Spinal cord (tissue), 10 donors: ENCODE data around the gene DICER1. TPM values are rescaled to one million over a fixed set of nuclear protein-coding genes. Genes with fewer than 3 reads are reported as not detected.
A peak's percentile ranks its signal among the peaks of the same experiment; 100 is the strongest.
"Not testable (repeated sequence)": the region's sequence is repeated elsewhere in the genome, so short reads cannot be mapped to it uniquely, and the experiment has no call there.

Source experiments
- DNase-seq, 6 donors: peaks; one replicate each; pipeline versions ENCODE4 v3.0.0 to v3.0.0-alpha.2; 2013 to 2015; ENCODE audit warnings: low spot score in 6 of 6, low read depth in 4 of 6
- H3K27ac ChIP-seq: one replicate; pipeline ENCODE4 v1.5.1; 2013; ENCODE audit warnings: low read depth, low read length, control low read depth
- H3K27me3 ChIP-seq: one replicate; pipeline ENCODE4 v1.6.1; 2013; ENCODE audit warnings: low read length; ENCODE audit not compliant: control insufficient read depth, insufficient read depth
- H3K36me3 ChIP-seq: one replicate; pipeline ENCODE4 v1.6.1; 2013; ENCODE audit warnings: low read length; ENCODE audit not compliant: control insufficient read depth, insufficient read depth
- H3K4me1 ChIP-seq: one replicate; pipeline ENCODE4 v1.6.1; 2013; ENCODE audit warnings: low read length; ENCODE audit not compliant: control insufficient read depth, insufficient read depth
- H3K4me3 ChIP-seq: one replicate; pipeline ENCODE4 v1.5.1; 2013; ENCODE audit warnings: low read depth, low read length, control low read depth
- H3K9me3 ChIP-seq: one replicate; pipeline ENCODE4 v1.6.1; 2013; ENCODE audit warnings: low read length; ENCODE audit not compliant: control insufficient read depth, insufficient read depth
- WGBS: methylation state at CpG from one replicate; pipeline ENCODE4 v1.1.5; 2013; ENCODE audit warnings: missing lambda C conversion rate; ENCODE audit not compliant: insufficient coverage; 5-methylcytosine and 5-hydroxymethylcytosine counted together
- polyA plus RNA-seq, 2 donors: library from polyadenylated mRNA; unstranded; fragments of 120-200 nt; gene quantifications; one replicate each; pipeline ENCODE4 v1.2.1, GENCODE V29; 2013; ENCODE audit not compliant: insufficient read length in 2 of 2
- total RNA-seq, 2 donors: library from RNA; depleted of rRNA in 1 of 2; stranded (reverse); fragments of 120-200 nt in 1 of 2; fragments of >200 nt in 1 of 2; gene quantifications; one replicate each; pipeline versions ENCODE4 v1.2.3 to v1.2.4, GENCODE V29; 2013 to 2014
- donor health status: healthy.

The DICER1 gene
- total and polyA plus RNA-seq, 4 donors: 36.7 to 136 (median 59.7) TPM

DNA sequence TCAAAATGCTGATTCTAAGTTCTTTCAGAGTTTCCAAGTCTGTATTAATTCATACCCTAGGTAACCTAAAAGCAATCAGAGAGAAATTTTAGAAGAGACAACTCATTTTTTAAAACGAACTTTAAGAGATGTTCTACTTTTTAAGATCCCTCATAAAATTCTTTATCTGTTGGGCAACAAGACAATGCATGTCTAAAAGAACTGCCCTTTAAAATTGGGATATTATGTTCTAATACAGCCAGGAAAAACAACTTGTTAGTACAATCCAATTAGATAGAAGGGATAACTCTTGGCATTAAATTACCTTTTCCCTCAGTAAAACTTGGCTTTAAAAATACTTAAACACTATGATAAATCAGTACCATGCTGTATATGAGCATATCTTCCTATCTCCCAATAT lies 15.6 kb downstream of the DICER1 start:
- H3K4me3 ChIP-seq: no peak overlapping the region
- no peaks in the 10 kb centered on the region for H3K36me3 ChIP-seq
- no peaks in the 10 kb centered on the region for H3K4me1 ChIP-seq
- H3K27ac ChIP-seq: no peak overlapping the region
- peaks cover 2% of the 10 kb centered on the region for H3K9me3 ChIP-seq
- no peaks in the 10 kb centered on the region for H3K27me3 ChIP-seq
- DNase-seq: no peak
- WGBS: no CpG with 5 or more reads among the region's 1 CpG

DNA sequence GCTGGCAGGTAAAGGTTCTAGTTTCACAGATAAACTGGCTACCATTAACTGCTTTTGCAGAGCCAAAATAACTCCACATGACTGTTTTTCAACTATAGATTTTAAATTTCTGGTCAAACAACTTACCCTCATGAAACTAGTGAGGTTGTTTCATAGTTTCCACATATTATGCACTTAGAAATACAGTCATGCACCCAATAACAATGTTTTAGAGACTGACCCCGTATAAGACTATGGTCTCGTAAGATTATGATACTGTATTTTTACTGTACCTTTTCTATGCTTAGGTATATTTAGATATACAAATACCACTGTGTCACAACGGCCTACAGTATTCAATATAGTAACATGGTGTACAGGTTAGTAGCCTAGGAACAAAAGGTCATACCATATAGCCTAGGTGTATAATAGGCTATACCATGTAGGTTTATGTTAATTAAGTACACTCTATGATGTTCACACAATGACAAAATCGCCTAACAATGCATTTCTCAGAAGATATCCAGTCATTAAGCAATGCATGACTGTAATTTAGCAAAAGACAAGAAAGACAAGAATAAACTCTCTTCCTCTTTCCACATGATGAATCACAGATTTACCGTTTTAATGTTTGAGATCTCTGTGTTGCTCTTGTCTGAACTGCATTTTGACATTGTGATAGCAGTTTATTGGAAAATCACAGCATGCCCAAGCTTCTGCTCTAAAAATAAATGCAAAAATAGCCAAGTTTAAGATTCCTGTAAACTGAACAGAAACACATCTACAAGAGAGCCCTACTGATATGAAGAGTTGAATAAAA lies 17.1 kb downstream of the DICER1 start:
- Histone ChIP-seq H3K36me3 (no peaks in the 10 kb centered on the region), H3K4me3 (no peak overlapping the region), H3K4me1 (no peaks in the 10 kb centered on the region), H3K27me3 (no peaks in the 10 kb centered on the region), H3K27ac (no peak overlapping the region), H3K9me3 (peaks cover 1% of the 10 kb centered on the region)
- no peak for DNase-seq
- WGBS: no CpG with 5 or more reads among the region's 5 CpGs

DNA sequence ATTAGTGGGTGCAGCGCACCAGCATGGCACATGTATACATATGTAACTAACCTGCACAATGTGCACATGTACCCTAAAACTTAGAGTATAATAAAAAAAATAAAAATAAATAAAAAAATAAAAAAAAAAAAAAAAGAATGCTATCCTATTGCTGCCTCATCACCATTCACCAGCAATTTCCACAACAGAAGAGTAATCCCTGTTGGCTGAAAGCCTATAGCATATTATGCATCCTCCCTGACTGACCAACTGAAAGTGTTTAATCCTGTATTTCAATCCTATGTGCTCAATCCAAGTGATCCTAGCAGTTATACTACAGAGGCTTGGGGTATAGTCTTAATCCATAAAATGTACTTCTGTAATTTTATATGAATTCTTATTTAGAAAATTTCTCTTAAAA lies 18.5 kb downstream of the DICER1 start:
- no peak overlapping the region for H3K27ac ChIP-seq
- H3K4me3 ChIP-seq: no peak overlapping the region
- WGBS: no CpG with 5 or more reads among the region's 1 CpG
- H3K36me3 ChIP-seq: no peaks in the 10 kb centered on the region
- DNase-seq: no peak
- H3K9me3 ChIP-seq: no peaks in the 10 kb centered on the region
- H3K4me1 ChIP-seq: peaks cover 7% of the 10 kb centered on the region
- no peaks in the 10 kb centered on the region for H3K27me3 ChIP-seq

DNA sequence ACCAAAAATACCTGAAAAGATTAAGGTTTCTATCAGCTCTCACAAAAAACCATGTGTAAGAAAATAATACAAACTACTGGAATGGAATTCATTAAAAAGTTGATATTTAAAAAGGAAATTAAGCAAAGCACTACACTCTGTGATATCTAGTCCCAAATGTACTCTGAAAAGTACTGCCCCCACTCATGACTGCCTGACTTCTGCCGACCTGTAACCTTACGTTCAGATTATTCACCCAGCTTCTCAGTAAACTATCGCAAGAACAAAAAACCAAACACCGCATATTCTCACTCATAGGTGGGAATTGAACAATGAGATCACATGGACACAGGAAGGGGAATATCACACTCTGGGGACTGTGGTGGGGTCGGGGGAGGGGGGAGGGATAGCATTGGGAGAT lies 18.9 kb downstream of the DICER1 start:
- H3K4me1 ChIP-seq, DNase-seq, H3K27ac ChIP-seq, H3K9me3 ChIP-seq, H3K4me3 ChIP-seq, H3K36me3 ChIP-seq, H3K27me3 ChIP-seq: not testable (repeated sequence)
- WGBS: 40% methylated on average over 1 of the region's 5 CpGs

DNA sequence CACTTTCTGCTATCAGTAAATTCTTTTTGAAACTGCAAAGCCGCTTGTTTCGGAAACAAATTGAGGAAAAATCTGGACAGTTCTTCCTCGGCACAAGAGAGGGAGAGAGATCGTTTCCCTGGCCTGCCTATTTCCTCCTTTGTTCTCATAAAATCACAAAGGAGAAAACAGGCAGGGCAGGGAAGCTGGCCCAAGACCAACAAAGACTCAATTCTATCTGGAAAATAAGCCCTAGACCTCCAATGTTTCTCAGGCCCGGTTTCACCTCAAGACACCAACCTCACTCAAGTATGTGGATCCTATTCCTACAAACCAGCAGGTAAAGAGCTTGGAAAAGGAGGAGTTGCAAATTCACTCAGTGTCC lies 19.5 kb downstream of the DICER1 start:
- no peaks in the 10 kb centered on the region for H3K9me3 ChIP-seq
- H3K36me3 ChIP-seq: no peaks in the 10 kb centered on the region
- peak in 2 of 6 donors; percentile 51 to 54 for DNase-seq
- no peak overlapping the region for H3K27ac ChIP-seq
- peaks cover 7% of the 10 kb centered on the region for H3K4me1 ChIP-seq
- no peaks in the 10 kb centered on the region for H3K27me3 ChIP-seq
- no peak overlapping the region for H3K4me3 ChIP-seq
- no CpG with 5 or more reads among the region's 5 CpGs for WGBS

DNA sequence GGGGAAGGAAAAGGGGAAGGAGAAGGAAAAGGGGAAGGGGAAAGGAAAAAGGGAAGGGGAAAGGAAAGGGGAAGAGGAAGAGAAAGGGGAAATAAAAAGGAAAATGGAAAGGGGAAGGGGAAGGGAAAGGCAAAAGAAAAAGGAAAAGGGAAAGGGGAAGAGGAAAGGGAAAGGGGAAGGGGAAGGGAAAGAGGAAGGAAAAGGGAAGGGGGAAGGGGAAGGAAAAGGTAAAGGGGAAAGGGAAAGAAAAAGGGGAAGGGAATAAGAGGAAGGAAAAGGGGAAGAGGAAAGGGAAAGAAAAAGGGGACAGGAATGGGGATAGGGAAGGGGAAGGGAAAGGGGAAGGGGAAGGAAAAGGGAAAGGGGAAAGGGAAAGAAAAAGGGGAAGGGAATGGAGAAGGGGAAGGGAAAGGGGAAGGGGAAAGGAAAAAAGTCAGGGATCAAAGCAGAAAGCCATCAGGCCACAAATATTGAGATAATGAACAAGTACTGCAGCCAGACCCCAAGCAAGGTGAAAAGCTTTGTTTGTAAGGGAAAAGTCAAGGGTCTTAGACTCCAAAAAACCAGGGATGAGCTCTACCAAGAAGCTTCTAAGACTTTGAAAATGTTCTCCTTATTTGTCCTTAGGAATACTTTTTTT lies 20.0 kb downstream of the DICER1 start:
- Histone ChIP-seq H3K27ac (no peak overlapping the region), H3K27me3 (no peaks in the 10 kb centered on the region), H3K4me1 (peaks cover 7% of the 10 kb centered on the region), H3K36me3 (no peaks in the 10 kb centered on the region), H3K9me3 (no peaks in the 10 kb centered on the region), H3K4me3 (no peak overlapping the region)
- no peak for DNase-seq

DNA sequence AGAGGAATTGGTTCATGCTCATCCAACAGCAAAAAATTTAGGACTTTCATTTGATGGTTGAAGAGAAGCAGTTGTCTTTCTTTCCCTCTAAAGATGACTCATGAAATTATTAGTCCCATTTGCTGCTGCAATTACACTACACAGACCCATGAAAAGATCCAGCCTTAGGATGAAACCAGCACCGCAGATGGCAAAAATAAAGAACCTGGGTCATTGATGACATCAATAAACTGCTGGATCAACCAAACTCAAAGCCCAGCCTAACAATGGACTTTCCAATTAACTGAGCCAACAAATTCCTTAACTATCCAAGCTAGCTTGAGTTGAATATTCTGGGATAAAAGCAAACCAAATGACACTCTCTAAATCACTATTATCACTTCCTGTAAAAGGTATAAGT lies 20.7 kb downstream of the DICER1 start:
- no peaks in the 10 kb centered on the region for H3K27me3 ChIP-seq
- DNase-seq: no peak
- H3K27ac ChIP-seq: no peak overlapping the region
- H3K36me3 ChIP-seq: no peaks in the 10 kb centered on the region
- peaks cover 7% of the 10 kb centered on the region for H3K4me1 ChIP-seq
- H3K4me3 ChIP-seq: no peak overlapping the region
- 60% methylated on average over 1 of the region's 1 CpG for WGBS
- no peaks in the 10 kb centered on the region for H3K9me3 ChIP-seq

DNA sequence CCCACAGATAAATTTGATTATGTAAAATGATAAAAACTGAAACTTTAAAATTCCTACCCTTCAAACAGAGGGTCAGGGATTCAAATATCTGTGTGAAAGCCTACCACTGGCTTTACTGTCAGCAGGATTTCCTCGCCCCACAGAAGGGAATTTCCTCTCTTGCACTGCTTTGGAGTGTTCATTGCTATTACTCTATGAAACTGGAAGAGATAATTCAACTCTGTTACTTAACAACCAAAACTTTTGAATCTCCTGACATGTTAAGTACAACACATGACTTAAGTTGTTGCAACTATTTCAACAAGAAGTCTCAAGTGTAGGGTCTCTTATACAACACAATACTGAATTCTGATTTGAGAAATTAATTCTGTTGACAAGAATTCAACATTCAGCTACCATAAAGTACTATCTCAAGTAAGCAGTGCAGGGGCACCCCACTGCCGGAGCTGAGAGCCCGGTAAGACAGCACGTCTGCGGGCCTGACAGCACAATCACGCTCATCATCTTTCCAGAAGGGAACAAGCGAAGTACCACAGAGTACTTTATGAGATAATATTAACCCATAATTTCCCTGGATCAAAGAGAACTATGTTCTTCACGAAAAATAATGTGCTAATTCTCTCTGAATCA lies 22.9 kb downstream of the DICER1 start:
- no peaks in the 10 kb centered on the region for H3K27me3 ChIP-seq
- peak overlapping the region; percentile 55 for H3K27ac ChIP-seq
- 90% methylated on average over 3 of the region's 8 CpGs for WGBS
- H3K4me1 ChIP-seq: peaks cover 7% of the 10 kb centered on the region
- DNase-seq: no peak
- no peak overlapping the region for H3K4me3 ChIP-seq
- H3K36me3 ChIP-seq: peaks cover 4% of the 10 kb centered on the region
- no peaks in the 10 kb centered on the region for H3K9me3 ChIP-seq

DNA sequence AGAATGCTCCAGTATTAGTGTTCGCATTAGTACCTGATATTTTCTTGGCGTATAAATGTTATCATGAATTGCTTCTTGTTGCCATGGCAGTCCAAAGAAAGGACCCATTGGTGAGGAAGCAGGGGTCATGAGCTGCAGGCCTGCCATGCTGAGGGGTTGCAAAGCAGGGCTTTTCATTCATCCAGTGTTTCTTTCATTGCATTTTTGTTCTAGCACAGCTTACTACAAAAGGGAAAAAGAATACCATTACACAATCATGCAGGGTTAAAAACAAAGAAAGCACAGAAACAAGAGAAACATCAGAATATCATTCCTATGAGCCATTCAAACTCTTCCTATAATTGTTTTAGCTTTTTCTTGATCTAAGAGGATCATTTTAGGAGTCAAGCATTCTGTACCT lies 24.0 kb downstream of the DICER1 start:
- Histone ChIP-seq H3K4me3 (no peak overlapping the region), H3K27ac (peak overlapping the region; percentile 75), H3K36me3 (peaks cover 4% of the 10 kb centered on the region), H3K27me3 (no peaks in the 10 kb centered on the region), H3K9me3 (no peaks in the 10 kb centered on the region), H3K4me1 (peaks cover 7% of the 10 kb centered on the region)
- 11% methylated on average over 2 of the region's 2 CpGs for WGBS
- DNase-seq: peak in 2 of 6 donors; percentile 71 to 76

DNA sequence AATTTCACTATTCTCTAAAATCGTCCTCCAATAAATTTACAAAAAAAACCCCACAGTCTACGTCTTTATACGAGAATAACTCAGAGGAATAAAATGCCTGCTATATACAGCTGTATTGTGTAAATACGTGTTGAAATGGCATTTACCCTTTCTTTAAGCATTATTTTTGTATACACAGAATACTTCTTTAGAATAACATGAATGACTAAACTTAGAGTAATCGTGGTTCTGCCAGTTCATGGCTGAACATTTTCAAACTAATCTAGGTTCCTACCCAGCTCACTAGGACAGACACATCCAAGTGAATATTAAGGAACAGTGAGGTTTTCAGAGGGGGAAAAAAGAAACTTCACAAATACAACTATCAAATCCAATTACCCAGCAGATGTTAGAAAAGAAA lies 24.6 kb downstream of the DICER1 start:
- no peaks in the 10 kb centered on the region for H3K27me3 ChIP-seq

More for the DNA sequence above, 24.6 kb downstream of the DICER1 start:
- Histone ChIP-seq H3K4me1 (peaks cover 7% of the 10 kb centered on the region), H3K4me3 (no peak overlapping the region), H3K9me3 (no peaks in the 10 kb centered on the region), H3K27ac (peak overlapping the region; percentile 75), H3K36me3 (peaks cover 4% of the 10 kb centered on the region)
- no peak for DNase-seq
- no CpG with 5 or more reads among the region's 5 CpGs for WGBS
